Skin epidermis (tissue), 12 donors: ENCODE measurements around the gene MCF2L.
"Not testable (repeated sequence)": the region's sequence is repeated elsewhere in the genome, so short reads cannot be mapped to it uniquely, and the experiment has no call there.

Experiments
- H3K27ac ChIP-seq, 21 experiments: fragments of 200-600 bp; sonication (generic) in 11 of 21; one replicate each; pipeline ENCODE4 v1.5.0; 2020; ENCODE audit warnings: mild to moderate bottlenecking in 3 of 21, inconsistent platforms in 2 of 21, moderate library complexity in 2 of 21
- H3K4me3 ChIP-seq, 7 experiments: fragments of 200-600 bp; sonication (generic) in 2 of 7; one replicate each; pipeline ENCODE4 v1.5.0; 2020; ENCODE audit warnings: inconsistent platforms in 2 of 7, mild to moderate bottlenecking in 2 of 7, moderate library complexity in 1 of 7

Gene MCF2L

GRCh38 chr13:113053376-113053775 is 84.4 kb downstream of the MCF2L start:
- Histone ChIP-seq H3K4me3 (no peak overlapping the region), H3K27ac (no peak overlapping the region)

- H3K4me3 ChIP-seq, result no peak overlapping the region
- H3K27ac ChIP-seq, result no peak overlapping the region
These were observed 85.0 kb downstream of the MCF2L start for GRCh38 chr13:113053801-113054604.

DNA sequence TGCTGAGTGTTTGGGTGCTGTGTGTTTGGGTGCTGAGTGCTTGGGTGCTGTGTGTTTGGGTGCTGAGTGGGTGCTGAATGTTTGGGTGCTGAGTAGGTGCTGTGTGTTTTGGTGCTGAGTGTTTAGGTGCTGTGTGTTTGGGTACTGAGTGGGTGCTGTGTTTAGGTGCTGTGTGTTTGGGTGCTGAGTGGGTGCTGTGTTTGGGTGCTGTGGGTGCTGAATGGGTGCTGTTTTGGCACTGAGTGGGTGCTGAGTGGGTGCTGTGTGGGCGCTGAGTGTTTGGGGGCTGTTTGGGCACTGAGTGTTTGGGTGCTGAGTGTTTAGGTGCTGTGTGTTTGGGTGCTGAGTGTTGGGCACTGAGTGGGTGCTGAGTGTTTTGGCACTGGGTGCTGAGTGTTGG is 88.1 kb downstream of the MCF2L start:
- H3K4me3 ChIP-seq, result no peak overlapping the region
- H3K27ac ChIP-seq, result no peak overlapping the region

DNA sequence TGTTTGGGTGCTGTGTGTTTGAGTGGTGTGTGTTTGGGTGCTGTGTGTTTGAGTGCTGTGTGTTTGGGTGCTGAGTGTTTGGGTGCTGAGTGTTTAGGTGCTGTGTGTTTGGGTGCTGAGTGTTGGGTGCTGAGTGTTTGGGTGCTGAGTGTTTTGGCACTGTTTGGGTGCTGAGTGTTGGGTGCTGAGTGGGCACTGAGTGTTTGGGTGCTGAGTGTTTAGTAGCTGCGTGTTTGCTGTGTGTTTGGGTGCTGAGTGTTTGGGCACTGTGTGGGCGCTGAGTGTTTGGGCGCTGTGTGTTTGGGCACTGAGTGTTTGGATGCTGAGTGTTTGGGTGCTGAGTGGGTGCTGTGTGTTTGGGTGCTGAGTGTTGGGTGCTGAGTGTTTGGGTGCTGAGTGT is 88.5 kb downstream of the MCF2L start:
- not testable (repeated sequence) for H3K4me3 ChIP-seq, H3K27ac ChIP-seq

GRCh38 chr13:113058129-113058987 is 89.3 kb downstream of the MCF2L start:
- Histone ChIP-seq H3K27ac (no peak overlapping the region), H3K4me3 (no peak overlapping the region)

- H3K27ac ChIP-seq, result no peak overlapping the region
- no peak overlapping the region for H3K4me3 ChIP-seq
These were observed 90.2 kb downstream of the MCF2L start for GRCh38 chr13:113058988-113059850.

- Histone ChIP-seq H3K4me3 (no peak overlapping the region), H3K27ac (no peak overlapping the region)
These were observed 90.9 kb downstream of the MCF2L start for GRCh38 chr13:113059891-113060290.

DNA sequence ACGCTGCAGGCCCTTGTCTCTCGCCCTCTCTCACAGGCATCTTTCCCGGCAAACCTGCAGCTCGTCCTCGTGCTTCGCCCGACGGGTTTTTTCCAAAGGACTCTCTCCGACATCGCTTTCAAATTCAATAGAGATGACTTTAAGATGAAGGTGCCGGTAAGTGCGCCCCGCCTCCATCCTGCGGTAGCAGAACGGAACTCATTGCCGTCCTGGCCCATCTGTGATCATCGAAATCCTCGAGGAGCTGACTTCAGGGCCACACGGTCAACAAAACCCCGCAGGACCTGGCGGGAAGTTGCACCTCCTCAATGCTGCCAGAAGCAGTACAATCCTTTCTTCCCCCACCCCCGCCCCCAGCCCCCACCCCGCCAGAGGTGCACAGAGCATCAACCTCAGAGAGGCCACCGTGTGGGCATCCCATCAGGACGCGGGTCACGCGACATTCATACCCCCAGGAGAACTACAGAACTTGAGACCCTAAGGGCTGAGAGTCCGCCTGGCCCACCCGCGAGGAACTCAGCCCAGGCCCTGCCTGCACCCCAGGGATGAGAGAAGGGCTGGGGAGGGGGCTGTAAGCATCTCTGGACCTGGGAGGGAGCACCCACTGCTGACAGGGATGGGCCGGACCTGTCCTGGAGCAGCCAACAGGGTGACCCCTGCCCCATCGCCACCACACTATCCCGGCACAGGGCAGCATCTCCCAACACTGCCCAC is 91.7 kb downstream of the MCF2L start:
- Histone ChIP-seq H3K4me3 (no peak overlapping the region), H3K27ac (no peak overlapping the region)

DNA sequence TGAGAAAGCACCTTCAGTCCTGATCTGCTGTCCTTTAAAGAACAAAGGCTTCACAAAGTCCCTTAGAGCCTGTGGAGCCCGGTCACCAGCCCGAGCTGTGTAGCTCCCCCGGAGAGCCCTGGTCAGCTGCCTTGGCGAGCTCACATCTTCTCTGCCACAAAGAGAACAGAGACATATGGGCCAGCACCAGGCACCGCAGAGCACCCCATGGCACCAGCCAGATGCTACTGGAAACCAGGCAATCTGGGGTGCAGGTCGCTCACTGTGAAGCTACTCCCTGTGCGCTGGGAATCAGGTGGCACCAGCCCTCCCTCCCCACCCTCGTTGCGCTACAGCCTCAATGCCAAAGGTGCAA is 92.2 kb downstream of the MCF2L start:
- H3K4me3 ChIP-seq, result no peak overlapping the region
- no peak overlapping the region for H3K27ac ChIP-seq

DNA sequence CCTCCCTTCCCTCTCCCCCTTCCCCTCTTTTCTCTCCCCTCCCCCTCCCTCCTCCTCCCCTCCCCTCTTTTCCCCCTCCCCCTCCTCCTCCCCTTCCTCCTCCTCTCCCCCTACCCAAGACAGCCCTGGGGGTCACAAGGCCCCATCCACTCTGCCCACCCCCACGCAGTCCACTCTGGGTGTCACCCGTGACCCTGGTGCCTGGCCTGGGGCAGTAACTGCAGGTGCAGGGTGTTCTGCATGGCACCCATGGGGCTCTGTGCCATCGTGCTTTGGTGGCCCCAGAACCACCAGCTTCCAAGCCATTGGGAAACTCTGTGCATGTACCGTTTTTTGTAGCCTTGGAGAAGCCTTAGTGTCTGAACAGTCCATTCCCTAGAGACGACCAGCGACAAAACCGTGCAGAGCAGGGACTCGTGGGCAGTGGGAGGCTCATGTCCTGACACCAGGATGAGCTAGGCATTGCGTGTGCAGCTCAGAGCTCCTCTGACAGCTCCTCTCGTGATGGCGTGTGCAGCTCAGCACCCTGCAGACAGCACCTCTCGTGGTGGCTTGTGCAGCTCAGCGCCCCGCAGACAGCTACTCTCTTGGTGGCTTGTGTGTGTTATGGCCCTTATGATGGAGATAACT is 92.9 kb downstream of the MCF2L start:
- Histone ChIP-seq H3K27ac (no peak overlapping the region), H3K4me3 (no peak overlapping the region)

DNA sequence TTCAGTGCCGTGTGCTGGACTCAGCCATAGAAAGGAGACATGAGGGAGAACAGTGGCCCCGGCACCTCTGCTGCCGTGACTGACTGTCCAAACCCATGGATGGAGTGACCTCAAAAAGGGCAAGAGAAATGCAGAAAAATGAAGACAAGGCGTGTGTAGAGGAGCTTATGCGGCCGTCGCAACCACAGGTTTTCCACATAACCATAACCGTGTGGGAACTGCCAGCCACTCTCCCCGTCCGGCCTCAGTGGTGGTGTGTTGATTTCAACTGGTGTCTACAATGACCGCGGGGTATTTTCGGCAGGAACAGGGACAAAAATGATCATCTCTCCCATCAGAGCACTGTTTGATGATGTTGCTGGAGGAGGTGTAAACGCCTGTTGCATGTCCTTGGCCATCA is 93.7 kb downstream of the MCF2L start:
- no peak overlapping the region for H3K4me3 ChIP-seq
- no peak overlapping the region for H3K27ac ChIP-seq

DNA sequence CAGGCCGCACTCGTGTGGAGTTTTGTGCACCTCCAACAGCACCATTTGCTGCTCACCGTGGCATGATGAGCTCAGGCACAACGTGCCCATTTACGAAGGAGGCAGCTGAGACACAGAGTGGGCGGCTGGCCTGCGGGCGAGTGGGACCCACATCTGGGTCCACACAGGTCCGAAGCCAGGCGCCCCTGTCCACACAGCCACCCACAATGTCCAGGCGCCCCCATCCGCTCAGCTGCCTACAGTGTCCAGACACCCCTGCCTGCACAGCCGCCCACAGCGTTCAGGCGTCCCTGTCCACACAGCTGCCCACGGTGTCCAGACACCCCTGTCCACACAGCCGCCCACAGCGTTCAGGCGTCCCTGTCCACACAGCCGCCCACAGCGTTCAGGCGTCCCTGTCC is 94.1 kb downstream of the MCF2L start:
- H3K27ac ChIP-seq, result no peak overlapping the region
- H3K4me3 ChIP-seq, result no peak overlapping the region

GRCh38 chr13:113064000-113064533 is 95.1 kb downstream of the MCF2L start:
- peak overlapping the region in 1 of 21 experiments; percentile 17 for H3K27ac ChIP-seq
- no peak overlapping the region for H3K4me3 ChIP-seq

DNA sequence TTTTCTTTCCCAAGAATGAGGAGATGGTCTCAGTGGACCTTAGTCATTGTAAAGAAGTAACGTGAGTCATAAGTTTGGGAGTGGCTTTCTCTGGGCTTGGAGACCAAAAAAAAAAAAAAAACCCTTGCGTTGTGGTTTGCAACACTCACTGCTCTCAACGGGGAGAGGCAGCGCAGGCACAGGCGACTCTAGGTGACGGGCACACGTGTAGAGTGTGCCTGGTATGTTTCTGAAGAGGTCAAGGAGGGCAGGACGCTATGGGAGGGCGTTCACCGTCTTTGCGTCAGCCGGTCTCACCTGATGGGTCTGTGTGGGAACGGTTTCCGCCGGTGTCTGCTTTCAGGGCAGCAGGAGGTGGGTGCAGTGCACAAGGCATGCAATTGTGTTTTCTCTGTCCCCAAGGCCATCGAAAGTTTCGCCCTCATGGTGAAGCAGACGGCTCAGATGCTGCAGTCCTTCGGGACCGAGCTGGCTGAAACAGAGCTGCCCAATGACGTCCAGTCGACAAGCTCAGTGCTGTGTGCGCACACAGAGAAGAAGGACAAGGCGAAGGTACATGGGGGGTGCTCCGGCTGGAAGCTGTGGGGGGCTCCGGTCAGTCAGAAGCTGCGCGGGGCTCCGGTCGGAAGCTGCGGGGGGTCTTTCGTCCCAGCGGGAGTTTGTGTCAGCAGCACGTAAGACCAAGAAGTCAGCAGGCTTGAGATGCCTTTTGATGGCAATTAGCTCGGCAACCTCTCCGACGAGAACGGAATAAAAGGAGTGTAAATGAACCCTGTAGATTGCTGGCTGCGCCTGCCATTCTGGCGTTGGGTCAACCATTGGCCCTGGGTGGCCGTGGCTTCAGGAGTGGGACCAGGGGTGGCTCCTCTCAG is 95.8 kb downstream of the MCF2L start:
- Histone ChIP-seq H3K27ac (no peak overlapping the region), H3K4me3 (no peak overlapping the region)

- H3K4me3 ChIP-seq, result no peak overlapping the region
- no peak overlapping the region for H3K27ac ChIP-seq
These were observed 96.6 kb downstream of the MCF2L start for GRCh38 chr13:113065406-113066141.

- Histone ChIP-seq H3K4me3 (no peak overlapping the region), H3K27ac (no peak overlapping the region)
These were observed 97.1 kb downstream of the MCF2L start for GRCh38 chr13:113066142-113066455.

- H3K27ac ChIP-seq, result no peak overlapping the region
- H3K4me3 ChIP-seq, result no peak overlapping the region
These were observed 97.7 kb downstream of the MCF2L start for GRCh38 chr13:113066746-113067145.
